H1 (cell line): ENCODE data around the gene TMEM266. TPM values are rescaled to one million over a fixed set of nuclear protein-coding genes. Genes with fewer than 3 reads are reported as not detected.

Experiments
- CTCF ChIA-PET: fragments of 300-600 bp; sonication (Branson Sonifier 250); formaldehyde crosslinking; loops from one replicate; lab custom pipeline; 2021; ENCODE audit not compliant: partially characterized antibody; lab: Charles Lee
- POLR2A ChIA-PET: fragments of 300-600 bp; sonication (Branson Sonifier 250); formaldehyde crosslinking; loops from one replicate; lab custom pipeline; 2021; ENCODE audit warnings: inconsistent platforms; ENCODE audit not compliant: partially characterized antibody; lab: Charles Lee
- DNase-seq, 2 experiments: peaks; one replicate each; pipeline versions ENCODE4 v3.0.0 to v3.0.0-alpha.2; 2010 to 2022; ENCODE audit warnings: low spot score in 2 of 2, low read depth in 1 of 2, mixed read lengths in 1 of 2
- FAIRE-seq: peaks from 2 replicates; lab custom pipeline; 2011; peaks lifted over from hg19 to GRCh38; lab: Jason Lieb, UNC
- H2AFZ ChIP-seq: 2 replicates; pipeline ENCODE4 v1.8.1; 2012; ENCODE audit warnings: low read length, inconsistent platforms
- H2AK5ac ChIP-seq: 2 replicates; pipeline ENCODE4 v1.6.1; 2013; ENCODE audit warnings: low read depth, low read length
- H2BK120ac ChIP-seq: replicated peaks from 2 replicates; pipeline ENCODE3; 2013; ENCODE audit warnings: low read depth, low read length, inconsistent platforms
- H2BK12ac ChIP-seq: 2 replicates; pipeline ENCODE4 v1.6.1; 2013; ENCODE audit warnings: low read depth, low read length
- H2BK15ac ChIP-seq: 2 replicates; pipeline ENCODE4 v1.6.1; 2013; ENCODE audit warnings: low read length
- H2BK20ac ChIP-seq: 2 replicates; pipeline ENCODE4 v1.6.1; 2013; ENCODE audit warnings: low read length
- H2BK5ac ChIP-seq: 2 replicates; pipeline ENCODE4 v1.6.1; 2013; ENCODE audit warnings: low read depth, low read length
- H3K14ac ChIP-seq: 2 replicates; pipeline ENCODE4 v1.6.1; 2013; ENCODE audit warnings: inconsistent platforms; ENCODE audit not compliant: insufficient read length
- H3K18ac ChIP-seq: 2 replicates; pipeline ENCODE4 v1.6.1; 2013; ENCODE audit warnings: low read length; ENCODE audit errors: extremely low read depth
- H3K23ac ChIP-seq: 2 replicates; pipeline ENCODE4 v1.6.1; 2013; ENCODE audit warnings: inconsistent platforms; ENCODE audit not compliant: insufficient read length
- H3K23me2 ChIP-seq: 2 replicates; pipeline ENCODE4 v1.6.1; 2013; ENCODE audit warnings: low read depth, low read length
- H3K27ac ChIP-seq: 2 replicates; pipeline ENCODE4 v1.6.1; 2011; ENCODE audit warnings: low read depth, low read length, inconsistent platforms
- H3K27me3 ChIP-seq, 4 experiments: replicated peaks in 1 of 4; 1 replicate in 1 of 4; 2 replicates in 3 of 4; pipeline versions ENCODE4 v1.6.1 to v1.8.1; 2011 to 2013; ENCODE audit warnings: low read length in 3 of 4, mild to moderate bottlenecking in 3 of 4, inconsistent platforms in 2 of 4, mixed read lengths in 2 of 4, moderate library complexity in 1 of 4; ENCODE audit not compliant: control insufficient read depth in 3 of 4, insufficient read depth in 3 of 4; ENCODE audit errors: extremely low read depth in 1 of 4
- H3K36me3 ChIP-seq, 4 experiments: 2 replicates each; pipeline versions ENCODE4 v1.6.1 to v1.8.1; 2011 to 2013; ENCODE audit warnings: mild to moderate bottlenecking in 4 of 4, low read length in 3 of 4, moderate library complexity in 2 of 4, control low read depth in 1 of 4, inconsistent platforms in 1 of 4; ENCODE audit not compliant: insufficient read depth in 4 of 4, control insufficient read depth in 2 of 4
- H3K4ac ChIP-seq: replicated peaks from 2 replicates; pipeline ENCODE3; 2013; ENCODE audit warnings: low read length, low read depth, mixed read lengths, inconsistent platforms; ENCODE audit not compliant: insufficient read length
- H3K4me1 ChIP-seq, 4 experiments: replicated peaks in 1 of 4; 1 replicate in 1 of 4; 2 replicates in 3 of 4; pipeline versions ENCODE4 v1.6.1 to v1.8.1; 2011 to 2013; ENCODE audit warnings: low read length in 3 of 4, inconsistent platforms in 2 of 4, mixed read lengths in 1 of 4; ENCODE audit not compliant: insufficient read depth in 4 of 4, control insufficient read depth in 3 of 4
- H3K4me2 ChIP-seq, 2 experiments: 2 replicates each; pipeline versions ENCODE4 v1.6.1 to v1.8.1; 2011 to 2013; ENCODE audit warnings: low read depth in 2 of 2, low read length in 2 of 2, control low read depth in 1 of 2, inconsistent platforms in 1 of 2, mild to moderate bottlenecking in 1 of 2; ENCODE audit not compliant: insufficient read depth in 1 of 2
- H3K4me3 ChIP-seq, 4 experiments: fragments of 200-600, 300-600 bp in 1 of 4; sonication (generic), shearing (Covaris generic), sonication (Bioruptor Twin) in 1 of 4; 2 replicates each; pipeline versions ENCODE4 v1.5.1 to v1.8.1; 2011 to 2016; ENCODE audit warnings: low read length in 4 of 4, low read depth in 3 of 4, control low read depth in 2 of 4, inconsistent platforms in 2 of 4, mild to moderate bottlenecking in 2 of 4, mixed read lengths in 1 of 4, moderate library complexity in 1 of 4; ENCODE audit not compliant: insufficient read depth in 2 of 4; ENCODE audit errors: extremely low read depth in 1 of 4
- H3K56ac ChIP-seq: replicated peaks from 2 replicates; pipeline ENCODE3; 2013; ENCODE audit warnings: low read depth, mild to moderate bottlenecking, mixed read lengths, low read length, inconsistent platforms; ENCODE audit not compliant: insufficient read length
- H3K79me1 ChIP-seq: 2 replicates; pipeline ENCODE4 v1.6.1; 2013; ENCODE audit warnings: low read depth, low read length, control low read depth
- H3K79me2 ChIP-seq, 2 experiments: 2 replicates each; pipeline versions ENCODE4 v1.6.1 to v1.8.1; 2012 to 2013; ENCODE audit warnings: low read length in 2 of 2, mild to moderate bottlenecking in 2 of 2, inconsistent platforms in 1 of 2; ENCODE audit not compliant: insufficient read depth in 2 of 2, control insufficient read depth in 1 of 2
- H3K9ac ChIP-seq, 4 experiments: replicated peaks in 1 of 4; 1 replicate in 1 of 4; 2 replicates in 3 of 4; pipeline versions ENCODE4 v1.6.1 to v1.8.1; 2011 to 2013; ENCODE audit warnings: low read depth in 3 of 4, low read length in 3 of 4, control low read depth in 2 of 4, mild to moderate bottlenecking in 2 of 4, moderate library complexity in 2 of 4, inconsistent platforms in 1 of 4; ENCODE audit errors: extremely low read depth in 1 of 4
- H3K9me3 ChIP-seq, 2 experiments: 2 replicates each; pipeline versions ENCODE4 v1.6.1 to v1.8.1; 2012 to 2013; ENCODE audit warnings: mild to moderate bottlenecking in 2 of 2, moderate library complexity in 2 of 2, control low read depth in 1 of 2, inconsistent platforms in 1 of 2, low read depth in 1 of 2, low read length in 1 of 2, mixed read lengths in 1 of 2; ENCODE audit not compliant: insufficient read depth in 2 of 2
- H4K20me1 ChIP-seq, 2 experiments: replicated peaks in 1 of 2; 2 replicates each; pipeline versions ENCODE3 to v1.8.1; 2011 to 2013; ENCODE audit warnings: inconsistent platforms in 2 of 2, low read length in 2 of 2, mild to moderate bottlenecking in 1 of 2; ENCODE audit not compliant: insufficient read depth in 2 of 2, control insufficient read depth in 1 of 2
- H4K5ac ChIP-seq: 2 replicates; pipeline ENCODE4 v1.6.1; 2013; ENCODE audit warnings: low read length, low read depth, mixed read lengths, inconsistent platforms; ENCODE audit not compliant: insufficient read length
- H4K8ac ChIP-seq: 2 replicates; pipeline ENCODE4 v1.8.0; 2013; ENCODE audit warnings: mild to moderate bottlenecking, moderate library complexity, low read length, inconsistent platforms; ENCODE audit not compliant: insufficient read depth; ENCODE audit errors: extremely low read depth
- H4K91ac ChIP-seq: replicated peaks from 2 replicates; pipeline ENCODE3; 2013; ENCODE audit warnings: low read length, mixed read lengths, inconsistent platforms; ENCODE audit not compliant: insufficient read length
- ATF3 ChIP-seq: IDR thresholded peaks from 2 replicates; pipeline ENCODE4 v1.6.1; 2011; ENCODE audit warnings: low read depth, mild to moderate bottlenecking, low read length; ENCODE audit not compliant: insufficient read depth
- CTBP2 ChIP-seq: IDR thresholded peaks from 2 replicates; pipeline ENCODE4 v1.7.0; 2011; ENCODE audit warnings: borderline replicate concordance, mild to moderate bottlenecking, moderate library complexity, mixed read lengths, low read length; ENCODE audit not compliant: insufficient read depth, insufficient read length
- EGR1 ChIP-seq: IDR thresholded peaks from 2 replicates; pipeline ENCODE4 v1.6.1; 2011; ENCODE audit warnings: low read depth, low read length, borderline replicate concordance
- JUND ChIP-seq: IDR thresholded peaks from 2 replicates; pipeline ENCODE4 v1.6.1; 2011; ENCODE audit warnings: mild to moderate bottlenecking, improper control_type of control experiment, low read length
- MAFK ChIP-seq: IDR thresholded peaks from 2 replicates; pipeline ENCODE4 v1.6.1; 2012; ENCODE audit warnings: low read depth, mild to moderate bottlenecking, improper control_type of control experiment, low read length
- NANOG ChIP-seq: IDR thresholded peaks from 2 replicates; pipeline ENCODE4 v1.6.1; 2011; ENCODE audit warnings: low read length, low read depth, mild to moderate bottlenecking, inconsistent platforms; ENCODE audit not compliant: insufficient read depth, poor library complexity, severe bottlenecking
- POU5F1 ChIP-seq: IDR thresholded peaks from 2 replicates; pipeline ENCODE4 v1.6.1; 2011; ENCODE audit warnings: low read depth, mild to moderate bottlenecking, low read length, moderate library complexity
- RAD21 ChIP-seq, 2 experiments: IDR thresholded peaks in 1 of 2; conservative IDR thresholded peaks in 1 of 2; 2 replicates each; pipeline ENCODE4 v1.6.1; 2011; ENCODE audit warnings: low read depth in 2 of 2, low read length in 2 of 2, improper control_type of control experiment in 1 of 2, inconsistent platforms in 1 of 2, mild to moderate bottlenecking in 1 of 2, moderate library complexity in 1 of 2
- SIN3A ChIP-seq, 2 experiments: IDR thresholded peaks in 1 of 2; conservative IDR thresholded peaks in 1 of 2; 2 replicates each; pipeline ENCODE4 v1.6.1; 2011 to 2012; ENCODE audit warnings: low read length in 2 of 2, improper control_type of control experiment in 1 of 2, low read depth in 1 of 2, mild to moderate bottlenecking in 1 of 2
- TAF1 ChIP-seq: IDR thresholded peaks from 2 replicates; pipeline ENCODE4 v1.6.1; 2011; ENCODE audit warnings: mild to moderate bottlenecking, low read depth, low read length
- USF2 ChIP-seq: IDR thresholded peaks from 2 replicates; pipeline ENCODE4 v1.6.1; 2011; ENCODE audit warnings: low read length, improper control_type of control experiment
- YY1 ChIP-seq: IDR thresholded peaks from 2 replicates; pipeline ENCODE4 v1.6.1; 2011; ENCODE audit warnings: low read depth, mild to moderate bottlenecking, low read length
- WGBS, 2 experiments: shearing (Covaris generic) in 1 of 2; methylation state at CpG; one replicate each; pipeline versions ENCODE4 v1.1.6 to v1.1.7; 2013 to 2015; ENCODE audit warnings: low lambda C conversion rate in 2 of 2, mixed read lengths in 2 of 2, inconsistent platforms in 1 of 2, low coverage in 1 of 2, missing lambda C conversion rate in 1 of 2; ENCODE audit not compliant: insufficient replicate concordance in 2 of 2, insufficient coverage in 1 of 2, insufficient read length in 1 of 2; ENCODE audit errors: extremely low coverage in 1 of 2, missing lambda C conversion rate in 1 of 2; 5-methylcytosine and 5-hydroxymethylcytosine counted together
- polyA plus RNA-seq, 7 experiments: library from polyadenylated mRNA; depleted of rRNA in 3 of 7; stranded (reverse) in 5 of 7; unstranded in 2 of 7; fragments of >200 nt in 5 of 7; fragments of 200-250 nt in 2 of 7; gene quantifications; 1 replicate in 5 of 7; 2 replicates in 1 of 7; 4 replicates in 1 of 7; pipeline versions ENCODE4 v1.2.1 to v1.2.3, GENCODE V29; 2011 to 2013; ENCODE audit warnings: missing spikeins in 2 of 7, mixed read lengths in 2 of 7
- total RNA-seq: library from RNA; stranded (reverse); fragmentation: NEBNext Ultra II Directional; extraction: Animal tissue kit (Norgen Biotek cat#: 25700); gene quantifications from 2 replicates; pipeline ENCODE4 v1.2.1, GENCODE V29; 2021

The TMEM266 gene
- total and polyA plus RNA-seq, 2 of the 8 experiments (the other 6 are each of a cell fraction or from before 2014, with no cell fraction given), result 2.6 TPM

GRCh38 chr15:76065245-76065644, 5.5 kb downstream of the TMEM266 start:
- Histone ChIP-seq H3K27ac (no peak overlapping the region), H4K5ac (no peak overlapping the region), H2BK15ac (no peak overlapping the region), H3K56ac (no peak overlapping the region), H2BK20ac (no peak overlapping the region), H3K23me2 (peaks cover 2% of the 10 kb centered on the region; the same call in 1 of the 2 replicates), H2AK5ac (no peak overlapping the region), H3K79me2 (no peaks in the 10 kb centered on the region), H3K18ac (no peak overlapping the region), H3K23ac (no peak overlapping the region), H3K9ac (peak overlapping the region in 1 of 4 experiments; percentile 32; a peak in 1 of 7 replicates), H4K20me1 (no peaks in the 10 kb centered on the region), H2BK12ac (no peak overlapping the region), H3K79me1 (no peaks in the 10 kb centered on the region), H3K27me3 (peaks cover 0 to 8% (median 0%) of the 10 kb centered on the region in 4 experiments; a peak in 4 of 7 replicates), H2AFZ (no peak overlapping the region), H3K4me3 (no peak overlapping the region), H3K9me3 (no peaks in the 10 kb centered on the region), H4K8ac (no peak overlapping the region), H3K14ac (no peak overlapping the region), H2BK120ac (no peak overlapping the region), H3K4ac (no peak overlapping the region), H3K4me2 (no peak overlapping the region), H3K4me1 (peaks cover 2 to 10% (median 5%) of the 10 kb centered on the region in 4 experiments), H4K91ac (no peak overlapping the region), H2BK5ac (no peak overlapping the region), H3K36me3 (no peaks in the 10 kb centered on the region)
- WGBS, 2 experiments, result 77% methylated on average over 6 of the region's 6 CpGs; no CpG with 5 or more reads in 1 of the 2 experiments
- POLR2A ChIA-PET, result no interaction called here
- TF ChIP-seq ATF3, result no peak
- TF ChIP-seq NANOG, result no peak
- no peak for TF ChIP-seq RAD21 (IDR thresholded peaks at IDR 0.05 in 1 of 2, conservative IDR thresholded peaks at IDR 0.05 in 1 of 2; ENCODE audit: low read depth in 2 of 2, low read length in 2 of 2)
- TF ChIP-seq MAFK, result no peak
- no peak for TF ChIP-seq JUND
- no peak for TF ChIP-seq TAF1
- no peak for TF ChIP-seq EGR1
- no peak for TF ChIP-seq USF2
- TF ChIP-seq CTBP2, result no peak
- TF ChIP-seq POU5F1, result no peak
- no peak for TF ChIP-seq YY1
- TF ChIP-seq SIN3A (conservative IDR thresholded peaks at IDR 0.05 in 1 of 2, IDR thresholded peaks at IDR 0.05 in 1 of 2; ENCODE audit: low read depth in 1 of 2, low read length in 2 of 2), result no peak
- FAIRE-seq (no peak), DNase-seq (no peak)
- CTCF ChIA-PET, result interaction anchor here (0.6 to 2.6 kb wide), 7 partner anchors 9 to 171 kb away, joined by 3 to 13 read pairs (median 5); no protein-coding TSS in a partner anchor
